HFF-Myc (cell line): ENCODE results near the gene CMTM6.

Experiments
- DNase-seq: peaks from one replicate; pipeline ENCODE4 v3.0.0-alpha.2; 2011; ENCODE audit warnings: low read depth; ENCODE audit errors: extremely low read depth
- H3K4me3 ChIP-seq: replicated peaks from 2 replicates; pipeline ENCODE4 v1.5.1; 2011; ENCODE audit warnings: low read depth, mild to moderate bottlenecking, control low read depth, low read length
- CTCF ChIP-seq: IDR thresholded peaks from 2 replicates; pipeline ENCODE4 v1.5.1; 2012; ENCODE audit warnings: mild to moderate bottlenecking, low read depth, low read length, control low read depth; ENCODE audit errors: missing control alignments

Gene CMTM6

GRCh38 chr3:32500231-32500630 lies 2.4 kb downstream of the CMTM6 start:
- no peak for TF ChIP-seq CTCF
- DNase-seq, result no peak
- H3K4me3 ChIP-seq, result no peak overlapping the region

- TF ChIP-seq CTCF, result no peak
- DNase-seq, result no peak
- H3K4me3 ChIP-seq, result no peak overlapping the region
Observed at GRCh38 chr3:32499585-32499984, 3.1 kb downstream of the CMTM6 start.

- TF ChIP-seq CTCF, result no peak
- no peak for DNase-seq
- H3K4me3 ChIP-seq, result no peak overlapping the region
Observed at GRCh38 chr3:32498992-32499391, 3.7 kb downstream of the CMTM6 start.

- no peak for DNase-seq
- no peak for TF ChIP-seq CTCF
- no peak overlapping the region for H3K4me3 ChIP-seq
Observed at GRCh38 chr3:32498252-32498651, 4.4 kb downstream of the CMTM6 start.

- TF ChIP-seq CTCF, result no peak
- H3K4me3 ChIP-seq, result no peak overlapping the region
- no peak for DNase-seq
Observed at GRCh38 chr3:32495609-32496008, 7.0 kb downstream of the CMTM6 start.

- no peak for DNase-seq
- no peak overlapping the region for H3K4me3 ChIP-seq
- TF ChIP-seq CTCF, result no peak
Observed at GRCh38 chr3:32495085-32495484, 7.6 kb downstream of the CMTM6 start.
